GM12878 (cell line): ENCODE results near the gene BRAT1. TPM values are rescaled to one million over a fixed set of nuclear protein-coding genes. Genes with fewer than 3 reads are reported as not detected.

Experiments
- ATAC-seq: fragments of 200-7000 bp; cut with Tn5 transposase; 3 replicates; pipeline ENCODE4 v1.9.1; 2020; ENCODE audit warnings: mild to moderate bottlenecking, moderate library complexity
- BruUV-seq: library from RNA; stranded (reverse); fragments of 400-500 nt; replicated peaks from 2 replicates; lab custom pipeline; 2021; lab: Mats Ljungman, UMichigan
- CTCF ChIA-PET: fragments of 300-600 bp; sonication (Branson Sonifier 250); formaldehyde crosslinking; extraction: SDS; loops from one replicate; lab custom pipeline; 2021; ENCODE audit warnings: inconsistent platforms; lab: Yijun Ruan, JAX
- POLR2A ChIA-PET: fragments of 350-600 bp; formaldehyde crosslinking; extraction: SDS; loops from one replicate; lab custom pipeline; 2021; ENCODE audit warnings: inconsistent platforms; lab: Charles Lee
- RAD21 ChIA-PET: fragments of 300-600 bp; sonication (Branson Sonifier 250); formaldehyde crosslinking; loops from one replicate; lab custom pipeline; 2023; ENCODE audit warnings: antibody characterized with exemption; ENCODE audit not compliant: unreplicated experiment; lab: Charles Lee
- SMC1A ChIA-PET: fragments of 300-600 bp; sonication (Branson Sonifier 250); formaldehyde crosslinking; loops from one replicate; lab custom pipeline; 2023; ENCODE audit not compliant: unreplicated experiment, uncharacterized antibody; lab: Charles Lee
- DNase-seq: peaks from one replicate; pipeline ENCODE4 v3.0.0-alpha.2; 2011; ENCODE audit warnings: low read depth, low spot score
- FAIRE-seq: peaks from 3 replicates; lab custom pipeline; 2011; peaks lifted over from hg19 to GRCh38; lab: Jason Lieb, UNC
- H2AFZ ChIP-seq: 2 replicates; pipeline ENCODE4 v1.6.0; 2011; ENCODE audit warnings: low read depth, low read length, control low read depth; ENCODE audit not compliant: control insufficient read depth
- H3K27ac ChIP-seq: 2 replicates; pipeline ENCODE4 v1.5.1; 2011; ENCODE audit warnings: control low read depth; ENCODE audit not compliant: control insufficient read depth, insufficient read depth
- H3K27me3 ChIP-seq, 2 experiments: replicated peaks in 1 of 2; 2 replicates each; pipeline versions ENCODE4 v1.6.0 to v1.6.1; 2011; ENCODE audit warnings: low read length in 1 of 2; ENCODE audit not compliant: control insufficient read depth in 2 of 2, insufficient read depth in 2 of 2
- H3K36me3 ChIP-seq, 2 experiments: 2 replicates each; pipeline ENCODE4 v1.5.1; 2011; ENCODE audit warnings: low read length in 1 of 2; ENCODE audit not compliant: control insufficient read depth in 2 of 2, insufficient read depth in 2 of 2
- H3K4me1 ChIP-seq: 2 replicates; pipeline ENCODE4 v1.6.1; 2011; ENCODE audit warnings: mild to moderate bottlenecking, low read length, moderate library complexity, mixed read lengths; ENCODE audit not compliant: control insufficient read depth, insufficient read depth
- H3K4me2 ChIP-seq: 2 replicates; pipeline ENCODE4 v1.6.0; 2011; ENCODE audit warnings: control low read depth; ENCODE audit not compliant: control insufficient read depth, insufficient read depth
- H3K4me3 ChIP-seq: fragments of 200-600 bp; sonication (generic); 2 replicates; pipeline ENCODE4 v1.5.1; 2016
- H3K79me2 ChIP-seq: 2 replicates; pipeline ENCODE4 v1.6.0; 2011; ENCODE audit warnings: low read length; ENCODE audit not compliant: control insufficient read depth, insufficient read depth
- H3K9ac ChIP-seq: 2 replicates; pipeline ENCODE4 v1.8.0; 2011; ENCODE audit warnings: low read length, control low read depth, mixed read lengths; ENCODE audit not compliant: control insufficient read depth, insufficient read depth
- H3K9me3 ChIP-seq: replicated peaks from 3 replicates; pipeline ENCODE4 v1.5.1; 2011; ENCODE audit warnings: mild to moderate bottlenecking, low read length; ENCODE audit not compliant: control insufficient read depth, insufficient read depth
- H4K20me1 ChIP-seq: 2 replicates; pipeline ENCODE4 v1.6.0; 2011; ENCODE audit not compliant: control insufficient read depth, insufficient read depth
- EED ChIP-seq: sonication (generic); IDR thresholded peaks from 2 replicates; pipeline ENCODE4 v1.6.1; 2016; ENCODE audit warnings: antibody characterized with exemption, low read depth
- ESRRA ChIP-seq: IDR thresholded peaks from 2 replicates; pipeline ENCODE4 v1.6.1; 2012; ENCODE audit warnings: mild to moderate bottlenecking, low read length, improper control_type of control experiment
- FOS ChIP-seq: IDR thresholded peaks from 3 replicates; pipeline ENCODE4 v1.6.1; 2011; ENCODE audit warnings: borderline replicate concordance; ENCODE audit not compliant: insufficient read length; ENCODE audit errors: extremely low read depth
- HDAC6 ChIP-seq: fragments of 200-600 bp; sonication (generic); IDR thresholded peaks from one replicate; pipeline ENCODE4 v1.8.0; 2017; ENCODE audit warnings: antibody characterized with exemption; ENCODE audit not compliant: unreplicated experiment
- HSF1 ChIP-seq: fragments of 150-350 bp; IDR thresholded peaks from 2 replicates; pipeline ENCODE4 v1.6.1; 2014; ENCODE audit warnings: mild to moderate bottlenecking, low read depth, low read length
- IKZF1 ChIP-seq: fragments of 450-650 bp; conservative IDR thresholded peaks from 2 replicates; pipeline ENCODE4 v1.6.1; 2017; ENCODE audit warnings: antibody characterized with exemption, mild to moderate bottlenecking
- KDM1A ChIP-seq: fragments of 200-600 bp; sonication (generic); IDR thresholded peaks from 2 replicates; pipeline ENCODE4 v1.6.1; 2016; ENCODE audit warnings: borderline replicate concordance
- NR2F1 ChIP-seq: fragments of 450-650 bp; conservative IDR thresholded peaks from 2 replicates; pipeline ENCODE4 v1.6.1; 2017; ENCODE audit warnings: mild to moderate bottlenecking
- POU2F2 ChIP-seq: IDR thresholded peaks from 3 replicates; pipeline ENCODE4 v1.6.1; 2011; ENCODE audit warnings: low read depth, mild to moderate bottlenecking, low read length, borderline replicate concordance
- SP1 ChIP-seq: IDR thresholded peaks from one replicate; pipeline ENCODE4 v1.6.1; 2011; ENCODE audit warnings: low read depth, low read length
- SUZ12 ChIP-seq: fragments of 200-600 bp; sonication (generic); IDR thresholded peaks from one replicate; pipeline ENCODE4 v1.6.1; 2018; ENCODE audit warnings: antibody characterized with exemption, mild to moderate bottlenecking; ENCODE audit not compliant: unreplicated experiment
- WGBS: methylation state at CpG from one replicate; pipeline ENCODE4 v1.1.6; 2016; ENCODE audit warnings: low lambda C conversion rate; ENCODE audit not compliant: insufficient replicate concordance, insufficient coverage; ENCODE audit errors: missing lambda C conversion rate; 5-methylcytosine and 5-hydroxymethylcytosine counted together
- in situ Hi-C: fragments of 300-500 bp; cut with MboI; formaldehyde crosslinking; loops from 9 replicates; pipeline ENCODE4 v1.14.3; 2018; ENCODE audit warnings: mixed read lengths
- intact Hi-C: fragments of 100-400 bp; cut with micrococcal nuclease; formaldehyde crosslinking; loops from one replicate; pipeline ENCODE4 v1.14.2; 2022; ENCODE audit not compliant: unreplicated experiment
- polyA plus RNA-seq, 11 experiments: library from polyadenylated mRNA; depleted of rRNA in 4 of 11; unstranded in 6 of 11; stranded (reverse) in 5 of 11; fragments of >200 nt; fragmentation: Nextera tagmentation in 4 of 11; fragmentation: Illumina TruSeq in 1 of 11; extraction: Ambion mirVana in 4 of 11; extraction: Trizol in 1 of 11; gene quantifications; 1 replicate in 1 of 11; 2 replicates in 10 of 11; pipeline versions ENCODE4 v1.2.1 to v1.2.3, GENCODE V29; 2011 to 2016; ENCODE audit warnings: inconsistent platforms in 2 of 11, missing spikeins in 2 of 11, low read depth in 1 of 11
- total RNA-seq, 4 experiments: library from RNA; depleted of rRNA in 3 of 4; stranded (reverse); fragments of >200 nt in 3 of 4; fragmentation: Illumina TruSeq in 1 of 4; extraction: Trizol in 1 of 4; gene quantifications; 2 replicates each; pipeline versions ENCODE4 v1.2.1 to v1.2.3, GENCODE V29; 2013 to 2021
- TF ChIP-seq, protein P1 (sequence below): IDR thresholded peaks from 2 replicates; pipeline ENCODE4 v1.6.1; 2012; ENCODE audit warnings: improper control_type of control experiment, low read depth, low read length; ENCODE audit not compliant: insufficient replicate concordance

BRAT1 gene
- total and polyA plus RNA-seq, 10 of the 15 experiments (the other 5 are each of a cell fraction or from before 2014, with no cell fraction given): 0.13 to 53.3 (median 16.0) TPM

GRCh38 chr7:2583798-2584580 is 28.7 kb upstream of the BRAT1 start:
- no peak overlapping the region for H3K9ac ChIP-seq
- no peaks in the 10 kb centered on the region for H3K4me1 ChIP-seq
- 88% methylated on average over 18 of the region's 54 CpGs for WGBS
- H2AFZ ChIP-seq: no peak overlapping the region
- no peaks in the 10 kb centered on the region for H3K9me3 ChIP-seq
- ChIA-PET RAD21 (no interaction called here), POLR2A (no interaction called here), SMC1A (interaction anchor here (1.7 kb wide), 1 partner anchor 10 kb away, joined by 3 read pairs; no protein-coding TSS in a partner anchor), CTCF (interaction anchor here (1.2 kb wide), 1 partner anchor 16 kb away, joined by 3 read pairs; no protein-coding TSS in a partner anchor)
- no peak overlapping the region for H3K27ac ChIP-seq
- H3K4me2 ChIP-seq: no peak overlapping the region
- no peaks in the 10 kb centered on the region for H4K20me1 ChIP-seq
- FAIRE-seq (no peak), ATAC-seq (no peak), DNase-seq (no peak)
- in situ Hi-C loops: no loop called here
- no peaks in the 10 kb centered on the region for H3K27me3 ChIP-seq
- no peak overlapping the region for H3K4me3 ChIP-seq
- intact Hi-C loops: no loop called here
- H3K36me3 ChIP-seq: peaks cover 1 to 3% of the 10 kb centered on the region in 2 experiments; a peak in 2 of 4 replicates
- no TSS peak for BruUV-seq
- no peak for TF ChIP-seq SUZ12
- TF ChIP-seq FOS: no peak
- no peak for TF ChIP-seq POU2F2
- TF ChIP-seq KDM1A: no peak
- TF ChIP-seq NR2F1: no peak
- no peak for TF ChIP-seq IKZF1
- no peak for TF ChIP-seq SP1
- no peak for TF ChIP-seq ESRRA
- no peak for TF ChIP-seq EED
- TF ChIP-seq, protein P1, sequence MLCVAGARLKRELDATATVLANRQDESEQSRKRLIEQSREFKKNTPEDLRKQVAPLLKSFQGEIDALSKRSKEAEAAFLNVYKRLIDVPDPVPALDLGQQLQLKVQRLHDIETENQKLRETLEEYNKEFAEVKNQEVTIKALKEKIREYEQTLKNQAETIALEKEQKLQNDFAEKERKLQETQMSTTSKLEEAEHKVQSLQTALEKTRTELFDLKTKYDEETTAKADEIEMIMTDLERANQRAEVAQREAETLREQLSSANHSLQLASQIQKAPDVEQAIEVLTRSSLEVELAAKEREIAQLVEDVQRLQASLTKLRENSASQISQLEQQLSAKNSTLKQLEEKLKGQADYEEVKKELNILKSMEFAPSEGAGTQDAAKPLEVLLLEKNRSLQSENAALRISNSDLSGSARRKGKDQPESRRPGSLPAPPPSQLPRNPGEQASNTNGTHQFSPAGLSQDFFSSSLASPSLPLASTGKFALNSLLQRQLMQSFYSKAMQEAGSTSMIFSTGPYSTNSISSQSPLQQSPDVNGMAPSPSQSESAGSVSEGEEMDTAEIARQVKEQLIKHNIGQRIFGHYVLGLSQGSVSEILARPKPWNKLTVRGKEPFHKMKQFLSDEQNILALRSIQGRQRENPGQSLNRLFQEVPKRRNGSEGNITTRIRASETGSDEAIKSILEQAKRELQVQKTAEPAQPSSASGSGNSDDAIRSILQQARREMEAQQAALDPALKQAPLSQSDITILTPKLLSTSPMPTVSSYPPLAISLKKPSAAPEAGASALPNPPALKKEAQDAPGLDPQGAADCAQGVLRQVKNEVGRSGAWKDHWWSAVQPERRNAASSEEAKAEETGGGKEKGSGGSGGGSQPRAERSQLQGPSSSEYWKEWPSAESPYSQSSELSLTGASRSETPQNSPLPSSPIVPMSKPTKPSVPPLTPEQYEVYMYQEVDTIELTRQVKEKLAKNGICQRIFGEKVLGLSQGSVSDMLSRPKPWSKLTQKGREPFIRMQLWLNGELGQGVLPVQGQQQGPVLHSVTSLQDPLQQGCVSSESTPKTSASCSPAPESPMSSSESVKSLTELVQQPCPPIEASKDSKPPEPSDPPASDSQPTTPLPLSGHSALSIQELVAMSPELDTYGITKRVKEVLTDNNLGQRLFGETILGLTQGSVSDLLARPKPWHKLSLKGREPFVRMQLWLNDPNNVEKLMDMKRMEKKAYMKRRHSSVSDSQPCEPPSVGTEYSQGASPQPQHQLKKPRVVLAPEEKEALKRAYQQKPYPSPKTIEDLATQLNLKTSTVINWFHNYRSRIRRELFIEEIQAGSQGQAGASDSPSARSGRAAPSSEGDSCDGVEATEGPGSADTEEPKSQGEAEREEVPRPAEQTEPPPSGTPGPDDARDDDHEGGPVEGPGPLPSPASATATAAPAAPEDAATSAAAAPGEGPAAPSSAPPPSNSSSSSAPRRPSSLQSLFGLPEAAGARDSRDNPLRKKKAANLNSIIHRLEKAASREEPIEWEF: no peak
- TF ChIP-seq HDAC6: no peak
- TF ChIP-seq HSF1: no peak
- no peaks in the 10 kb centered on the region for H3K79me2 ChIP-seq
